DOHH2 (cell line): ENCODE results near the gene STRAP.
"Not testable (repeated sequence)": the region's sequence is repeated elsewhere in the genome, so short reads cannot be mapped to it uniquely, and the experiment has no call there.

ENCODE experiments used
- H3F3A ChIP-seq: fragments of 200-600 bp; sonication (generic), shearing (Covaris generic); 2 replicates; pipeline ENCODE4 v1.6.0; 2016; ENCODE audit warnings: antibody characterized with exemption, mild to moderate bottlenecking; ENCODE audit not compliant: control insufficient read depth, insufficient read depth
- H3K27ac ChIP-seq: fragments of 200-600 bp; sonication (generic); 2 replicates; pipeline ENCODE4 v1.5.1; 2014; ENCODE audit warnings: low read depth, mild to moderate bottlenecking, low read length, moderate library complexity
- H3K27me3 ChIP-seq: fragments of 200-600 bp; sonication (generic); 2 replicates; pipeline ENCODE4 v1.6.1; 2014; ENCODE audit warnings: mild to moderate bottlenecking, low read length, mixed read lengths; ENCODE audit not compliant: control insufficient read depth
- H3K36me3 ChIP-seq: fragments of 200-600 bp; sonication (generic); 2 replicates; pipeline ENCODE4 v1.6.1; 2014; ENCODE audit warnings: mild to moderate bottlenecking, low read length, moderate library complexity, mixed read lengths; ENCODE audit not compliant: control insufficient read depth
- H3K4me1 ChIP-seq: fragments of 200-600 bp; sonication (generic); 2 replicates; pipeline ENCODE4 v1.6.1; 2014; ENCODE audit warnings: mild to moderate bottlenecking, low read length, mixed read lengths; ENCODE audit not compliant: control insufficient read depth
- H3K4me2 ChIP-seq: fragments of 200-600 bp; sonication (generic); 2 replicates; pipeline ENCODE4 v1.6.0; 2014; ENCODE audit warnings: mild to moderate bottlenecking, low read length, moderate library complexity
- H3K4me3 ChIP-seq: fragments of 200-600 bp; sonication (generic); 2 replicates; pipeline ENCODE4 v1.5.1; 2014; ENCODE audit warnings: mild to moderate bottlenecking, low read length, mixed read lengths
- H3K79me2 ChIP-seq: fragments of 200-600 bp; sonication (generic); 2 replicates; pipeline ENCODE4 v1.6.1; 2014; ENCODE audit warnings: mild to moderate bottlenecking, low read length, mixed read lengths; ENCODE audit not compliant: control insufficient read depth
- H3K9me2 ChIP-seq: fragments of 200-600 bp; sonication (generic); replicated peaks from 2 replicates; pipeline ENCODE4 v1.6.1; 2014; ENCODE audit warnings: mild to moderate bottlenecking, low read length, mixed read lengths; ENCODE audit not compliant: control insufficient read depth
- H3K9me3 ChIP-seq: fragments of 200-600 bp; sonication (generic); 2 replicates; pipeline ENCODE4 v1.6.1; 2014; ENCODE audit warnings: antibody characterized with exemption, low read length, mixed read lengths; ENCODE audit not compliant: control insufficient read depth, insufficient read depth
- H4K20me1 ChIP-seq: fragments of 200-600 bp; sonication (generic); 2 replicates; pipeline ENCODE4 v1.6.0; 2014; ENCODE audit warnings: low read depth, mild to moderate bottlenecking, antibody characterized with exemption, low read length, moderate library complexity; ENCODE audit not compliant: control insufficient read depth, insufficient read depth
- EZH2phosphoT487 ChIP-seq: fragments of 200-600 bp; sonication (generic); IDR thresholded peaks from 2 replicates; pipeline ENCODE4 v1.6.1; 2017; ENCODE audit warnings: borderline replicate concordance, mild to moderate bottlenecking, antibody characterized with exemption, low read length, moderate library complexity, mixed read lengths
- TF ChIP-seq, protein P1 (sequence below): fragments of 200-600 bp; sonication (generic); IDR thresholded peaks from one replicate; pipeline ENCODE4 v1.5.1; 2014; ENCODE audit warnings: antibody characterized with exemption, mild to moderate bottlenecking, low read depth, low read length; ENCODE audit not compliant: poor library complexity, severe bottlenecking

STRAP gene

GRCh38 chr12:15939111-15939510, 56.9 kb downstream of the STRAP start:
- Histone ChIP-seq H4K20me1 (no peaks in the 10 kb centered on the region), H3K4me1 (peaks cover 16% of the 10 kb centered on the region), H3K27me3 (no peaks in the 10 kb centered on the region), H3K79me2 (peaks cover 21% of the 10 kb centered on the region), H3F3A (0 out of 2 replicates have a peak, but pooled peaks cover 2% of the 10 kb centered on the region), H3K9me2 (no peaks in the 10 kb centered on the region), H3K9me3 (no peaks in the 10 kb centered on the region), H3K27ac (no peak overlapping the region), H3K4me2 (0 out of 2 replicates have a peak overlapping the region, but pooled peaks have one; percentile 13), H3K36me3 (no peaks in the 10 kb centered on the region), H3K4me3 (no peak overlapping the region)
- TF ChIP-seq EZH2phosphoT487, result no peak
- TF ChIP-seq, protein P1, sequence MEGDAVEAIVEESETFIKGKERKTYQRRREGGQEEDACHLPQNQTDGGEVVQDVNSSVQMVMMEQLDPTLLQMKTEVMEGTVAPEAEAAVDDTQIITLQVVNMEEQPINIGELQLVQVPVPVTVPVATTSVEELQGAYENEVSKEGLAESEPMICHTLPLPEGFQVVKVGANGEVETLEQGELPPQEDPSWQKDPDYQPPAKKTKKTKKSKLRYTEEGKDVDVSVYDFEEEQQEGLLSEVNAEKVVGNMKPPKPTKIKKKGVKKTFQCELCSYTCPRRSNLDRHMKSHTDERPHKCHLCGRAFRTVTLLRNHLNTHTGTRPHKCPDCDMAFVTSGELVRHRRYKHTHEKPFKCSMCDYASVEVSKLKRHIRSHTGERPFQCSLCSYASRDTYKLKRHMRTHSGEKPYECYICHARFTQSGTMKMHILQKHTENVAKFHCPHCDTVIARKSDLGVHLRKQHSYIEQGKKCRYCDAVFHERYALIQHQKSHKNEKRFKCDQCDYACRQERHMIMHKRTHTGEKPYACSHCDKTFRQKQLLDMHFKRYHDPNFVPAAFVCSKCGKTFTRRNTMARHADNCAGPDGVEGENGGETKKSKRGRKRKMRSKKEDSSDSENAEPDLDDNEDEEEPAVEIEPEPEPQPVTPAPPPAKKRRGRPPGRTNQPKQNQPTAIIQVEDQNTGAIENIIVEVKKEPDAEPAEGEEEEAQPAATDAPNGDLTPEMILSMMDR, result no peak

DNA sequence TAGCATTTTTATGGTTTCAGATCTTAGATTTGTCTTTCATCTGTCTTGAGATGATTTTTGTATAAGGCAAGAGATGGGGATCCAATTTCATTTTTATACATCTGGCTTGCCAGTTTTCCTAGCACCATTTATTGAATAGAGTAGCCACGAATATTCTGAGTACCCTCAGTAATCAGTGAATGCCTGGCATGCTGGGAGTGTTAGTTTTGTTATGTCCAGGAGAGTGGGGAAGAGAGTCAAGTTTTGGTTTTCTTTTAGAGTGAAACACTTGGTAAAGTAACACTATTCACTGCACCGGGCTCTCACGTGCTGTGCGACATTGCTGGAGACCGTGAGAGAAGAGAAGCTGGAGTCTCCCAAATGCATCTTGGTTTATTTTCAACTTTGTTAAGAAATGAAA, 60.3 kb downstream of the STRAP start:
- Histone ChIP-seq H3K36me3 (no peaks in the 10 kb centered on the region), H3K79me2 (peaks cover 16% of the 10 kb centered on the region), H4K20me1 (no peaks in the 10 kb centered on the region), H3K27me3 (no peaks in the 10 kb centered on the region), H3K9me2 (no peaks in the 10 kb centered on the region), H3K4me3 (no peak overlapping the region), H3K4me1 (peaks cover 13% of the 10 kb centered on the region), H3K4me2 (no peak overlapping the region), H3F3A (0 out of 2 replicates have a peak, but pooled peaks cover 2% of the 10 kb centered on the region), H3K27ac (no peak overlapping the region), H3K9me3 (no peaks in the 10 kb centered on the region)
- TF ChIP-seq EZH2phosphoT487, result no peak
- TF ChIP-seq, protein P1, result no peak

DNA sequence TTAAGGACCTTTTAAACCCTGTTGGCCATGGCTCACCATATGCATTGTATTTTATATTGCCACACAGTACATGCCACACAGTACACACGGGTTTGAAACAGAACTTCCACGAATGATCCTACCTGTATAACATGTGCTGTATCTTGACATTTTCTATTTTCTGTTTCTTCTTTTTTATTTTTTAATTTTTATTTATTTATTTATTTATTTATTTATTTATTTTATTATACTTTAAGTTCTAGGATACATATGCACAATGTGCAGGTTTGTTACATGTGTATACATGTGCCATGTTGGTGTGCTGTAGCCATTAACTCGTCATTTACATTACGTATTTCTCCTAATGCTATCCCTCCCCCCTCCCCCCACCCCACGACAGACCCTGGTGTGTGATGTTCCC, 61.3 kb downstream of the STRAP start:
- not testable (repeated sequence) for H3F3A ChIP-seq, H3K4me3 ChIP-seq, H3K36me3 ChIP-seq, H3K9me2 ChIP-seq, H4K20me1 ChIP-seq, H3K27ac ChIP-seq, H3K4me1 ChIP-seq, H3K27me3 ChIP-seq, H3K4me2 ChIP-seq, H3K9me3 ChIP-seq
- H3K79me2 ChIP-seq, result peaks cover 12% of the 10 kb centered on the region; the same call in 1 of the 2 replicates

GRCh38 chr12:15948461-15948860, 66.3 kb downstream of the STRAP start:
- not testable (repeated sequence) for H3K9me2 ChIP-seq, H3K27me3 ChIP-seq, H4K20me1 ChIP-seq, H3K36me3 ChIP-seq, H3K4me2 ChIP-seq, H3K27ac ChIP-seq, H3K4me1 ChIP-seq, H3K9me3 ChIP-seq, H3F3A ChIP-seq, H3K4me3 ChIP-seq
- peaks cover 11% of the 10 kb centered on the region for H3K79me2 ChIP-seq
